Measurements from ENCODE around the gene BCAS1.

- TF ChIP-seq CTCF (IDR thresholded peaks at IDR 0.05) (no peak), POLR2A (IDR thresholded peaks at IDR 0.05) (no peak)
Measured at GRCh38 chr20:53940360-53940702, 130.1 kb downstream of the BCAS1 start.

Measured in right lobe of liver (tissue), 4 donors.